HG03159 (cell line): Measurements from ENCODE around the gene BSPRY.

Source experiments
- ATAC-seq: cut with Tn5 transposase; IDR thresholded peaks from one replicate; pipeline ENCODE4 v1.9.1; 2021; ENCODE audit warnings: mild to moderate bottlenecking, moderate library complexity; ENCODE audit not compliant: unreplicated experiment

Gene BSPRY

DNA sequence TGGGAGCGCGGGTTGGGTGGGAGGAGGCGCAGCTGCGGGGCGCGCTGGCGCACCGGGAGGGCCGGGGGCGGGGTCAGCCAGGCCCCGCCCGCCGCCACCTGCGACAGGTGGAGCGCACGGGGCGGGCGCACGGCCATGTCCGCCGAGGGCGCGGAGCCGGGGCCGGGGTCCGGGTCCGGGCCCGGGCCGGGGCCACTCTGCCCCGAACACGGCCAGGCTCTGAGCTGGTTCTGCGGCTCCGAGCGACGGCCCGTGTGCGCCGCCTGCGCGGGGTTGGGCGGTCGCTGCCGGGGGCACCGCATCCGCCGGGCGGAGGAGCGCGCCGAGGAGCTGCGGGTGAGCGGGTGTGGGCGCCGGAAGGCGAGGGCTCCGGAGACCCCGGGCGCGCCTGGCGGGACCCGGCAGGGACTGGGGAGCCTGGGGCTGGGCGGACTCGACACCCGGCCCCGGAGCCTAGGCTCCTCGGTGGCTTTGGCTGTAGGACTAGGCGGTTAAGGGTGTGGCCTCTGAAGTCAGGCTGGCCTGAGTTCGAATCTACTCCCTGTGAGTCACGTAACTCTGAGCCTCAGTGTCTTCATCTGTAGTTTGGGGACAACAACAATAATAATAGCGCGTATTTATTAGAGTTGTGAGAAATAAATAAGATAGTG lies at the start of gene BSPRY:
TSS of gene BSPRY (plus strand) at position 97 of the 650 bp plus-strand sequence. CDS start at position 136, 39 bp downstream.
- ATAC-seq = no peak

DNA sequence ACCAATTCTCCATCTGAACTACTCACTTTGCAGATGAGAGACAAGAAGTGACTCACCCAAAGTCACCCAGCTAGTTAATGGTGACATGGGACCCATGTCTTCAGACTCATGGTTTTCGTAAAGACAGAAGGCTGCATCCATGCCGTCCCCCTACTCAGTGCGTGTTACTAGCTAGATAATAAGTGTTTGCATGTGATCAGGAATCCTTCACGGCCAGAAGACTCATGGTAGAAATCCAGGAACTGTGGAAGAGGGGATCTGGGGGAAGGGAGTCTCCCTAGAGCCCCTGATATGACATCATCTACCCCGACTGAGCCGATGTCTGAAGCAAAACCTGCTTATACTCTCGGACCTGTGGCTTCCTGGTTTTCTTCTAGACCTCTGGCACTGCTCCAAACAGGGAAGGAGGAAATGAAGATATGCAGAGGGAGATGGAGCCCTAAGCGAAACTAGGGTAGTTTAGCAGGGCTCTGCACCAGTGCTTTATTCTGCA lies 49.5 kb upstream of the BSPRY start:
- no peak for ATAC-seq

GRCh38 chr9:113301548-113301947 lies 47.8 kb upstream of the BSPRY start:
- no peak for ATAC-seq

DNA sequence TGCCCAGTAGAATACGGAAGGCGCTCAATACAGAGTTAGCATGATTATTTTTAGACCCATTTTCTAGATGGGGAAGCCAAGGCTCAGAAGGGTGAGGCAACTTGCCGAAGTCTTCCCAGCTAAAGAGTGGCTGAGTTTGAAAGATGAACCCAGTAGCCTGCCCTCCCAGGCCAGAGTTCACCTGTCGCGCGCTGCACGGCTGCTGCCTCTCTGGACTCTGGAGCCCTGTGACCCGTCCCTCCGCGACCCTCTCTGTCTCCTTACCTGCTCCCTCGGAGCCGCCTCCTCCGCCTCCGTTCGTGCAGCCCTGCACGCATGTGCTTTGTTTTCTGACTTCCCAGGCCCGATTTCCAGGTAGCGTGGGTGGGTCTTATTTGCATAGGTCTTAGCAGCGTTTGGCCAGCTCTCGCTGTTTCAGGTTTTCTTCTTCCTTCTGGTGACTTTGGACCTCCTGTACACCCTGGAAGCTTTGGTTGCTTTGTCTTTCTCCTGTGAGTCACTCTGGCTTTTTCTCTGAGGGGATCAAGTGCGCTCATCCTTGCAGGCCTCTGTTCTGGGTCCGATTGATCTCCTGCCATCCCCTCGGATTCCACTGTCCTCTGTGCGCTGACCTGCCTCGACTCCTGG lies 46.4 kb upstream of the BSPRY start, which contains the start of gene RNF183:
TSS of gene RNF183 (minus strand) at position 585 of the 627 bp plus-strand sequence. CDS start 5,192 bp downstream, outside the sequence.
- ATAC-seq = no peak

GRCh38 chr9:113306566-113306965 lies 42.8 kb upstream of the BSPRY start:
- ATAC-seq = no peak

DNA sequence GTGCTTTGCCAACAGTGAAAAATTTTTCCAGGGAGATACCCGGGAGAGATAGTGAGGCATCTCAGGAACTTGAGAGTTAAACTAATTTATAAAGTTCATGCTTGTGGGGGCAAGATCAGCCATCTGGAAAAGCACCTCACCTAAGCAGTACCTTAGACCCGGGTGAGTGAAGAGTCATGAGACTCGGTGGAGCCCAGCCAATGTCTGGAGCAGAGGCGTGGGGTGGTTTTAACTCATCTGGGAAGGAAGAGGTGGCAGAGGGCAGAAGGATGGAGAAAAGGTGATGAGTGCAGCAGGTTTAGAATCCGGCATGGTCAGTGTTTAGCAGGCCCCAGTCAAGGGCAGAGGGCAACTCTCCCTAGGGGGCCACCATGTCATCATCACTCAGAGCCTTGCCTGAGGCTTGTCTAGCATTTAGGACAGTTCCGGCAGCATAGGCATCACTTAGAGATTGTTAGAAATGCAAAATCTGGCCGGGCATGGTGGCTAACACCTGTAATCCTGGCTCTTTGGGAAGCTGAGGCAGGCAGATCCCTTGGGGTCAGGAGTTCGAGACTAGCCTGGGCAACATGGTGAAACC lies 41.9 kb upstream of the BSPRY start:
- ATAC-seq = no peak

DNA sequence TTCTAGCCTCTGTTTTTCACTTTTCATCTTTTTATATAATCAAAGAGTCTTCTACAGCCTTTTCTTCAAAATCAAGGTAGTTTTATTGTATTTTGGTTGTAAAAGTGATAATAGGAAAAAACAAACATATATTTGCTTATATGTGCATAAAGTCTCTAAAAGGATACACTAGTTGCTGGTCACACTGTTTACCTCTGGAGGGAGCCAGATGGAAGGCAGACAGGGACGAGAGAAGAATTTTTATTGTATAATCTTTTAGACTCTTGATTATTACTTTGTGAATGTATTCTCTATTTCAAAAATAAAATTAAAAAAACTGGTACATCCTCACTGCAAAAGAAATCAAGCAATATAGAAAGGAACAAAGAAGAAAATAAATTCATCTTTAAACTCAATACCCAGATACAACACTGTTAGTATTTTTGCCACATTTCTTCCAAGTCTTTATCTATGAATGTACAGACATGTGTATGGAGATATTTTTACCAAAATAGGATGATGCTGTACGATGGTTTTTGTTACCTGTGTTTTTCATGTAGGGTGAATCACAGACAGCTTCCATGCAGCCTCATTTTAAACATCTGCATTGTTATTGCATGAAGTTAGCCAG lies 40.0 kb upstream of the BSPRY start:
- peak; percentile 56 for ATAC-seq

DNA sequence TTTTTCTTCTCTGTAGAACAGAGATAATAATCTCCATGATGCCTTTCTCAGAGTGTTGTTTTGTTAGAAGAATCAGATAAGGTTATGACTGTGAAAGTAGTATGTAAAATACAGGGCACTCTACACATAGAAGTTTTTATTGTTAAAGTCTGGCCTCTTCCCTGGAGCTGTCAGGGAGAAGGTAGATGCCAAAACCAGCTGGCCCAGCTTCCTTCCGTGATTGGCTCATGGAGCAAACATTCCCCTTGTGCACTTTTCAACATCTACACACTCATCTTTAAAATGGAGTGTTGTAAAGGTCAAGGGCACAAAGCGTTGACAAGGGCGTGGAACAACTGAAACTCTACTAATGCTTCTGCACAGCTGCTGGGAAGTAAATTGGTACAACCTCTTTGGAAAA lies 38.8 kb upstream of the BSPRY start:
- ATAC-seq = no peak

GRCh38 chr9:113311961-113312360 lies 37.4 kb upstream of the BSPRY start:
- no peak for ATAC-seq

DNA sequence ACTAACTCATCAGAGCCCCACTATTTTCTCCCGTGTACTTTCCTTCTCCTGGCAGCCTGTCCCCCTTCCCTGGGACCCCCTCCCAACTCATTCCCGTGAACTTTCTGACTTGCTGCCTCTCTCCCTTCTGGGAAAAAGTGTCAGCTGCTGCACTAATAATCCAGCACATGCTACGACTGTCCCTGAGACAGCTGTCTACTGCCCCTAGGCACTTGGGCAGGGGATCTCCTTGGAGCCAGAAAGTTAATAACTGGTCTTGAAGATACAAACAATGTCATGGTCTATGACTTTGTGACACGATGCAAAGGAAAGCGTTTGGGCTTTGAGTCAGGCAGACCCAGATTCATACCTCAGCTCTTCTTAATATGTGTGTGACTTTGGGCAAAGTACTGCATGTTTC lies 36.1 kb upstream of the BSPRY start:
- ATAC-seq = no peak

GRCh38 chr9:113315231-113315630 lies 34.1 kb upstream of the BSPRY start:
- no peak for ATAC-seq

- ATAC-seq = no peak
Measured at GRCh38 chr9:113316030-113316429, 33.3 kb upstream of the BSPRY start.

DNA sequence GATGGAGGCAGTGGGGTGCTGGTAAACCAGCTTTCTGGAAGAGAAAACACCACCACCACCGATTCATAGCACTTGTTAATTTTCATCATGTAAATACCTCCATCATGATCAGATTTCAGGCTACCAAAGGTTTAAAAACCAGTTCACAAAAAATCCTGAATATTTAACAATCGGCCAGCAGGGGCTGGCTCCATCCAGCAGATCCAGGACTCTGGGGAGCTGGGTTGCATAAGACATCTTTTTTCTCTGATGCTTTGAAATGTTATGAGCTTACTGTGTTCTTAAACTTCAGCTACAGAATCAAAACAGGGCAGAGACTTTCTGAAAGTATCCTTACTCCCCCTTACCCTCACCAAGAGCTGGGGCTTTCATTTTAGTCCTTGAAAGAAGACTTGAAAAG lies 31.6 kb upstream of the BSPRY start:
- ATAC-seq = no peak

- ATAC-seq = no peak
Measured at GRCh38 chr9:113319054-113319453, 30.3 kb upstream of the BSPRY start.

- no peak for ATAC-seq
Measured at GRCh38 chr9:113320051-113320450, 29.3 kb upstream of the BSPRY start.

DNA sequence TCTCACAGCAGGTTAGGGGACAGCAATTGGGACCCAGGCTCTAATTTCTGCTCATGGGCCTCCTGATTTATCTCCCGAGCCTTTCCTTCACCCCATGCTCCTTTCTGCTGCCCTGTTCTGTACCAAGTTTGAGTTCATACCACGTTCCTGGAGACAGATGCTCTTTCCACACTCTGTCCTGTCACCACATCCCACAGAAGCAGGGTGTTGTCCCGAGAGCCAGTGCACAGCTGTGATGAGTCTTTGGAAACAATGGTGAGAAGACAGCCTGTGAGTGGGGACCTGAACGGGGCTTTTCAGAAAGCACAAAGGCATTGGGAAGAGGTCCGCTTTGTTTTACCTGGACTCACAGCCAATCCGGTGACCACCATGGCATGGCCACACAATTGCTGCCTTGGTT lies 26.7 kb upstream of the BSPRY start:
- ATAC-seq = no peak

DNA sequence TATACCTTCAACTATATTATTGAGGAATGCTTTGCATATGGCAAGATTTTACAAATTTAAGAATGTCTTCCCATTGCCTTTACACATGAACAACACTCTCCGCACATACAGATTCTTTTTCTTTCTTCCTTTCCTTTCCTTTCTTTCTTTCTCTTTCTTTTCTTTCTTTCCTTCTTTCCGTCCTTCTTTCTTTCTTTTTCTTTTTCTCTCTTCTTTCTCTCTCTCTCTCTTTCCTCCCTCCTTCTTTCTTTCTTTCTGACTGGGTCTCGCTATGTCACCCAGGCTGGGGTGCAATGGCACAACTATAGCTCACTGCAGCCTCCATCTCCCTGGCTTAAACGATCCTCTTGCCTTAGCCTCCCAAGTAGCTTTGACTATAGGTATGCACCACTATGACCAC lies 23.1 kb upstream of the BSPRY start:
- no peak for ATAC-seq

DNA sequence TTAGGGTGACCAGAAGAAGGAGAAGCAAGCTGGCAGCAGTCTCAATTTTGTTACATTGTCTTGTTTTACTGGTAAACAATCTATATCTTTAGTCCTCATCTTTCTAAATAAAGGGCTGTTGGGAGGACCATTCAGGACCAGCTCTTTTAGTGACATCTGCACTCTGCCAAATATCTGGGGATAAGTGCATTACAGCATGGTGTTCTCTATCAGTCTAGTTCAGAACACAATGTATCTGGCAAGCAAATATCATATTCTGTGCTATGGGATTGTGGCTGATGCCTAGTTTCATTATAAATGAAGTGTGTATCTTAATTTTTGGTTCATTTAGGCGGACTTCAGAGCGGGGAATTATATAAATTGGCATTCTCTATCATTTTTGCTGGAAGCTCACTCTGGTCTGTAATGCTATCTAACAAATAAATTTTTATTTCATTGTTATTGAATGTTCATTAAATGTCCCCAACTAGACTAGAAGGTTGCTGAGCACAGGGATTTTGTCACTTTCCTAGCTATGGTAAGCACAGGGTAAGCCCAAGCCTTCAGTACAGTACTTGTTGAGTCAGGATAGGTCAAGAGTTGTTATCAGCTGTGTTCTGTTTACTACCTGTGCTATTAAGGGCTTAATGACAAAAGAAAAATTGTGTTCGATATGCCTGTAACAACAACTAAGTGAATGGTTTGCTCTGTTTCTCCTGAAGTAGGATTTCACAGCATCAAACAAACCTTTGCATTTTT lies 21.1 kb upstream of the BSPRY start:
- ATAC-seq = no peak

GRCh38 chr9:113331780-113332179 lies 17.6 kb upstream of the BSPRY start:
- ATAC-seq = no peak

DNA sequence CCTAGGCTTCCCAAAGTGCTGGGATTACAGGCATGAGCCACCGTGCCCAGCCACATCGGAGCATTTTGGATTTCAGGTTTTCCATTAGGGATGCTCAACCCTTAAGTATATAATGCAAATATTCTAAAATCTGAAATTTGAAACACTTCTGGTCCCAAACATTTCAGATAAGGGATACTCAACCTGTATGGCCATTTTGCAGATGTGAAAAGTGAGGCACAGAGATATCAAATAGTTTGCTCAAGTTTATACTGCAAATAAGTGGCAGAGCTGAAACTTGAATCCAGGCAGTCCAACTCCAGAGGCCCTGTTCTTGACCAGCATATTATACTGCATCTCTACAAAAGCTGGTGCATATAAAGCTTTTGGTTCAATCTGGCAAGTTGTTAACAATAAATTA lies 11.6 kb upstream of the BSPRY start:
- ATAC-seq = no peak
